WTC11 (cell line): ENCODE measurements around the gene ZNF217.

Experiments
- CTCF ChIP-seq: fragments of 200-600 bp; IDR thresholded peaks from 2 replicates; pipeline ENCODE4 v1.8.0; 2022; ENCODE audit warnings: antibody characterized with exemption
- IRF2 ChIP-seq: sonication (generic); formaldehyde crosslinking; IDR thresholded peaks from 2 replicates; pipeline ENCODE4 v1.8.0; 2022; ENCODE audit warnings: low read depth, missing genetic modification reagents, borderline replicate concordance
- STAT6 ChIP-seq: sonication (generic); formaldehyde crosslinking; conservative IDR thresholded peaks from 2 replicates; pipeline ENCODE4 v1.8.1; 2023; ENCODE audit warnings: mild to moderate bottlenecking, low read depth, missing genetic modification reagents, moderate library complexity

- TF ChIP-seq STAT6 (CRISPR knock-in tag): no peak
- TF ChIP-seq CTCF: no peak
- TF ChIP-seq IRF2 (CRISPR knock-in tag): no peak
Observed at GRCh38 chr20:53539516-53539915, 54.1 kb downstream of the ZNF217 start.
